ENCODE data around the gene GRID1.

The GRID1 gene

GRCh38 chr10:86283466-86284287 lies 82.9 kb downstream of the GRID1 start:
- no peak overlapping the region for H3K27ac Mint-ChIP-seq
- H3K4me1 Mint-ChIP-seq = no peaks in the 10 kb centered on the region
- H3K27me3 Mint-ChIP-seq = no peaks in the 10 kb centered on the region
- ATAC-seq (no peak), DNase-seq (no peak)
- no peak overlapping the region for H3K4me3 Mint-ChIP-seq
- H3K9me3 Mint-ChIP-seq = peaks cover 9 to 10% of the 10 kb centered on the region in 2 donors

GRCh38 chr10:86282664-86283465 lies 83.7 kb downstream of the GRID1 start:
- no peak overlapping the region for H3K4me3 Mint-ChIP-seq
- DNase-seq (no peak), ATAC-seq (peak; percentile 27)
- H3K27me3 Mint-ChIP-seq = no peaks in the 10 kb centered on the region
- peaks cover 9 to 10% of the 10 kb centered on the region in 2 donors for H3K9me3 Mint-ChIP-seq
- H3K4me1 Mint-ChIP-seq = no peaks in the 10 kb centered on the region
- H3K27ac Mint-ChIP-seq = no peak overlapping the region

- H3K27ac Mint-ChIP-seq = no peak overlapping the region
- peaks cover 9 to 18% of the 10 kb centered on the region in 2 donors for H3K9me3 Mint-ChIP-seq
- no peaks in the 10 kb centered on the region for H3K27me3 Mint-ChIP-seq
- H3K4me1 Mint-ChIP-seq = no peaks in the 10 kb centered on the region
- ATAC-seq (no peak), DNase-seq (no peak)
- no peak overlapping the region for H3K4me3 Mint-ChIP-seq
Measured at GRCh38 chr10:86281396-86281795, 85.2 kb downstream of the GRID1 start.

GRCh38 chr10:86269332-86269731 lies 97.3 kb downstream of the GRID1 start:
- peaks cover 44% of the 10 kb centered on the region for H3K27me3 Mint-ChIP-seq
- ATAC-seq (no peak), DNase-seq (no peak)
- peaks cover 9 to 10% of the 10 kb centered on the region in 2 donors for H3K9me3 Mint-ChIP-seq
- H3K4me1 Mint-ChIP-seq = no peaks in the 10 kb centered on the region
- no peak overlapping the region for H3K27ac Mint-ChIP-seq
- no peak overlapping the region for H3K4me3 Mint-ChIP-seq

GRCh38 chr10:86267286-86268195 lies 99.1 kb downstream of the GRID1 start:
- Mint-ChIP-seq H3K27me3 (peaks cover 60% of the 10 kb centered on the region), H3K27ac (no peak overlapping the region), H3K4me3 (no peak overlapping the region), H3K4me1 (no peaks in the 10 kb centered on the region), H3K9me3 (peaks cover 9 to 10% of the 10 kb centered on the region in 2 donors)
- DNase-seq (no peak), ATAC-seq (no peak)

GRCh38 chr10:86266446-86267242 lies 100.0 kb downstream of the GRID1 start:
- no peak overlapping the region for H3K27ac Mint-ChIP-seq
- H3K9me3 Mint-ChIP-seq = peaks cover 7 to 9% of the 10 kb centered on the region in 2 donors
- H3K4me3 Mint-ChIP-seq = no peak overlapping the region
- H3K27me3 Mint-ChIP-seq = peaks cover 69% of the 10 kb centered on the region
- no peak for DNase-seq
- ATAC-seq = no peak
- no peaks in the 10 kb centered on the region for H3K4me1 Mint-ChIP-seq

GRCh38 chr10:86265895-86266259 lies 100.7 kb downstream of the GRID1 start:
- no peak overlapping the region for H3K4me3 Mint-ChIP-seq
- peaks cover 74% of the 10 kb centered on the region for H3K27me3 Mint-ChIP-seq
- peak overlapping the region in 1 of 2 donors; percentile 71 for H3K27ac Mint-ChIP-seq
- ATAC-seq (no peak), DNase-seq (no peak)
- H3K9me3 Mint-ChIP-seq = peaks cover 0 to under 1% of the 10 kb centered on the region in 2 donors
- H3K4me1 Mint-ChIP-seq = no peaks in the 10 kb centered on the region

GRCh38 chr10:86265236-86265894 lies 101.2 kb downstream of the GRID1 start:
- H3K9me3 Mint-ChIP-seq = no peaks in the 10 kb centered on the region
- H3K4me3 Mint-ChIP-seq = no peak overlapping the region
- ATAC-seq (no peak), DNase-seq (no peak)
- peak overlapping the region in 1 of 2 donors; percentile 50 for H3K27ac Mint-ChIP-seq
- H3K4me1 Mint-ChIP-seq = no peaks in the 10 kb centered on the region
- peaks cover 74% of the 10 kb centered on the region for H3K27me3 Mint-ChIP-seq

- DNase-seq = peak in 1 of 2 donors; percentile 4
- H3K27ac Mint-ChIP-seq = no peak overlapping the region
- no peak for ATAC-seq
- H3K4me1 Mint-ChIP-seq = no peaks in the 10 kb centered on the region
- H3K27me3 Mint-ChIP-seq = peaks cover 70% of the 10 kb centered on the region
- no peak overlapping the region for H3K4me3 Mint-ChIP-seq
- H3K9me3 Mint-ChIP-seq = no peaks in the 10 kb centered on the region
Measured at GRCh38 chr10:86264481-86265231, 101.9 kb downstream of the GRID1 start.

- Mint-ChIP-seq H3K27ac (no peak overlapping the region), H3K9me3 (no peaks in the 10 kb centered on the region), H3K4me3 (no peak overlapping the region), H3K4me1 (no peaks in the 10 kb centered on the region), H3K27me3 (peaks cover 62% of the 10 kb centered on the region)
- ATAC-seq (no peak), DNase-seq (no peak)
Measured at GRCh38 chr10:86263907-86264306, 102.7 kb downstream of the GRID1 start.

- no peaks in the 10 kb centered on the region for H3K4me1 Mint-ChIP-seq
- H3K9me3 Mint-ChIP-seq = no peaks in the 10 kb centered on the region
- ATAC-seq (no peak), DNase-seq (no peak)
- H3K4me3 Mint-ChIP-seq = no peak overlapping the region
- no peak overlapping the region for H3K27ac Mint-ChIP-seq
- peaks cover 62% of the 10 kb centered on the region for H3K27me3 Mint-ChIP-seq
Measured at GRCh38 chr10:86263209-86263608, 103.4 kb downstream of the GRID1 start.

GRCh38 chr10:86262688-86263181 lies 103.9 kb downstream of the GRID1 start:
- no peaks in the 10 kb centered on the region for H3K9me3 Mint-ChIP-seq
- peaks cover 61% of the 10 kb centered on the region for H3K27me3 Mint-ChIP-seq
- no peaks in the 10 kb centered on the region for H3K4me1 Mint-ChIP-seq
- no peak overlapping the region for H3K4me3 Mint-ChIP-seq
- no peak for DNase-seq
- ATAC-seq = no peak
- H3K27ac Mint-ChIP-seq = no peak overlapping the region

- no peaks in the 10 kb centered on the region for H3K9me3 Mint-ChIP-seq
- peak; percentile 73 for ATAC-seq
- H3K4me1 Mint-ChIP-seq = no peaks in the 10 kb centered on the region
- H3K27ac Mint-ChIP-seq = no peak overlapping the region
- H3K27me3 Mint-ChIP-seq = peaks cover 63% of the 10 kb centered on the region
- peak in 1 of 2 donors; percentile 22 for DNase-seq
- no peak overlapping the region for H3K4me3 Mint-ChIP-seq
Measured at GRCh38 chr10:86261941-86262687, 104.5 kb downstream of the GRID1 start.
